ENCODE data around the gene BRPF1.

DNA sequence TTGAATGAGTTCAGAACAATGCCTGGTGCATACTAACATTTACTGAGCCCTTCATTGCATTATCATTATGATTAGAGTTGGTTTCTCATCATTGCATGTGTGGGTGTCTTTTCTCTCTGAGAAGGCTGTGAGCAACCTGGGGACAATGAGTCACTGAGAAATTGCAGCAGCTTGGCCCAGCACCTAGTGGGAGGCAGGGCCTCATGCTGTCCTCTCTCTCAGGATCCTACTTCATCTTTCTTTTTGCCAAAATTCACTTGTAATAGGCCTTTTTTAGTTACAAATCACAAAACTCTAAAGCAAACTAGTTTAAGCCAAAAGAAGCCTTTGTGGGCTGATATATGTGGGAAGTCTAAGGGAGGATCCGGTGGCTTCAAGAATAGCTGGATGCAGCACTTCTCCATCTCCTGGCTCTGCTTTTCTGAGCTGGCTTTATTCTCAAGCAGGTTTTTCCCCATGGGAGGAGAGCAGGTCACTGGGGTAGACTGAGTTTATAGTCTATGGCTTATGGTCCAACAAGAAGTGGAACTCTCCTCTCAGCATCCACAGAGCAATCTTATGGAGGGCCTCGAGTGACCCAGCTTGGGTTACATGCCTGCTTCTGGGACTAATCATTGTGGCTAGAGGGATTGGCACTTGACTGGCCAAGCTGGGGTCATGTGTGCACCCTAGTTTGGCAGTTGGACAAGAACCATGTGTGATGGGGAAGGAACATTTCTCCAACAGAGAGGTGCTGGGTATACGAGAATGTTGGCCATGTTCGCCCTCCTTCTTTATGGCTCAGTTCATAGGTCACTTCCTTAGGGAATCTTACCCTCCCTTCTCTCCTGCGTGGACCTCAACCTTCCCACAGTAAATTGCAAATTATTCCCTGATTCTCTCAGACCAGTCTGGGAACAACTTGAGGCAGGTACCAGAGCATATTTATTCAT, 46.9 kb downstream of the BRPF1 start:
- no peak for TF ChIP-seq POLR2A (IDR thresholded peaks at IDR 0.05)
- TF ChIP-seq, protein P1, sequence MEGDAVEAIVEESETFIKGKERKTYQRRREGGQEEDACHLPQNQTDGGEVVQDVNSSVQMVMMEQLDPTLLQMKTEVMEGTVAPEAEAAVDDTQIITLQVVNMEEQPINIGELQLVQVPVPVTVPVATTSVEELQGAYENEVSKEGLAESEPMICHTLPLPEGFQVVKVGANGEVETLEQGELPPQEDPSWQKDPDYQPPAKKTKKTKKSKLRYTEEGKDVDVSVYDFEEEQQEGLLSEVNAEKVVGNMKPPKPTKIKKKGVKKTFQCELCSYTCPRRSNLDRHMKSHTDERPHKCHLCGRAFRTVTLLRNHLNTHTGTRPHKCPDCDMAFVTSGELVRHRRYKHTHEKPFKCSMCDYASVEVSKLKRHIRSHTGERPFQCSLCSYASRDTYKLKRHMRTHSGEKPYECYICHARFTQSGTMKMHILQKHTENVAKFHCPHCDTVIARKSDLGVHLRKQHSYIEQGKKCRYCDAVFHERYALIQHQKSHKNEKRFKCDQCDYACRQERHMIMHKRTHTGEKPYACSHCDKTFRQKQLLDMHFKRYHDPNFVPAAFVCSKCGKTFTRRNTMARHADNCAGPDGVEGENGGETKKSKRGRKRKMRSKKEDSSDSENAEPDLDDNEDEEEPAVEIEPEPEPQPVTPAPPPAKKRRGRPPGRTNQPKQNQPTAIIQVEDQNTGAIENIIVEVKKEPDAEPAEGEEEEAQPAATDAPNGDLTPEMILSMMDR (IDR thresholded peaks at IDR 0.05) = no peak
